Measurements from ENCODE around the gene RHOXF2.

The RHOXF2 gene

GRCh38 chrX:120200851-120201250 lies 42.4 kb downstream of the RHOXF2 start:
- DNase-seq (ENCODE audit: low spot score): no peak

- no peak for DNase-seq (ENCODE audit: low spot score)
These were observed 47.7 kb downstream of the RHOXF2 start for GRCh38 chrX:120205816-120206753.

GRCh38 chrX:120207009-120207605 lies 48.7 kb downstream of the RHOXF2 start:
- no peak for DNase-seq (ENCODE audit: low spot score)

DNA sequence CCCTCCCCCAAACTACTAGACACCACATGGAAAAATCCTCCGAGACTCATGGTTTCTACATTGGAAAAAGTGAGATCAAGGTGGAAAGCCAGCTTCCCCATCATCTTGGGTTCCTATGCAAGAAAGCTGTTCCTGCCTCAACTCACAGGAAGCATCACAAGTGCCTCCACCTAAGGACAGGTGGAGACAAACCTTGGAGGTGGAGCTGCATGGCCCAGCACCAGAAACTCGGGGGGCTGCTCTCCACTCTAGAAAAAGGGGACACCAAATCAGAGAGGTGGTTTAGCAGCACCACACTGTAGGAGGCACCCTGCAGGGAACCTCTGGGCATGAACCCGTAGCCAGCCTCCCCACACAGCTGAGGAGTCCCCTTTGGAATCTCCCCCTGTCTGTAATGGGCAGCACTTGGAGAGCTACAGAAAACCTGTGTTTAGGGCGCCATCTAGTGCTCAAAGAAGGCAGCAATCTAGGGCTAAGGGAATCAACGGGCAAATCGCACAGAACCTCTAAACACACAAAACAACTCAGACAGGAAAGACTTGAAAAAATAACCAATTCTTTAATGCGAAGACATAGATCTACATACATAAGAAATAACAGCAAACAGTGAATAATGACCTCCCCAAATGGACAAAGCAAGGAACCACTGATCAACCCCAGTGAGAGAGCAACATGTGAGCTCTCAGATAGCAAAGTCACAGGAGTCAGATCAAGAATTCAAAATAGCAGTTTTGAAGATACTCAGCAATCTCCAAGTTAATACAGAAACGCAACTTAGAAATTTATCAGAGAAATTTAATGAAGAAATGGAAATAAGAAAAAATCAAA lies 55.2 kb downstream of the RHOXF2 start:
- no peak for DNase-seq (ENCODE audit: low spot score)
